ENCODE results near the gene DYNLT5. TPM values are rescaled to one million over a fixed set of nuclear protein-coding genes. Genes with fewer than 3 reads are reported as not detected.
"Not testable (repeated sequence)": the region's sequence is repeated elsewhere in the genome, so short reads cannot be mapped to it uniquely, and the experiment has no call there.

The DYNLT5 gene
- total RNA-seq, 2 experiments from 2014 or later = not detected

GRCh38 chr1:66732407-66733166, 19.7 kb upstream of the DYNLT5 start:
- peaks cover 11% of the 10 kb centered on the region for H3K4me1 Mint-ChIP-seq
- H3K27ac Mint-ChIP-seq = no peak overlapping the region
- no peak for DNase-seq
- no peaks in the 10 kb centered on the region for H3K9me3 Mint-ChIP-seq
- peaks cover 2% of the 10 kb centered on the region for H3K27me3 Mint-ChIP-seq
- H3K4me3 Mint-ChIP-seq = no peak overlapping the region
- no peak for ATAC-seq (ENCODE audit: low read depth)
- POLR2A ChIA-PET = no interaction called here
- no peaks in the 10 kb centered on the region for H3K36me3 Mint-ChIP-seq

GRCh38 chr1:66733348-66734017, 18.8 kb upstream of the DYNLT5 start:
- Mint-ChIP-seq H3K36me3 (no peaks in the 10 kb centered on the region), H3K27me3 (no peaks in the 10 kb centered on the region), H3K4me1 (peaks cover 11% of the 10 kb centered on the region), H3K9me3 (no peaks in the 10 kb centered on the region), H3K4me3 (no peak overlapping the region), H3K27ac (no peak overlapping the region)
- ATAC-seq (ENCODE audit: low read depth) = no peak
- POLR2A ChIA-PET = no interaction called here
- DNase-seq = no peak

GRCh38 chr1:66734531-66734930, 17.7 kb upstream of the DYNLT5 start:
- H3K9me3 Mint-ChIP-seq; H3K27me3 Mint-ChIP-seq; POLR2A ChIA-PET; H3K27ac Mint-ChIP-seq; ATAC-seq (ENCODE audit: low read depth); H3K4me3 Mint-ChIP-seq; DNase-seq; H3K36me3 Mint-ChIP-seq: not testable (repeated sequence)
- peaks cover 12% of the 10 kb centered on the region for H3K4me1 Mint-ChIP-seq

GRCh38 chr1:66737836-66738235, 14.4 kb upstream of the DYNLT5 start:
- Mint-ChIP-seq H3K36me3 (peaks cover 3% of the 10 kb centered on the region), H3K4me3 (no peak overlapping the region), H3K9me3 (peaks cover 3% of the 10 kb centered on the region), H3K27ac (no peak overlapping the region), H3K4me1 (peaks cover 11% of the 10 kb centered on the region), H3K27me3 (no peaks in the 10 kb centered on the region)
- DNase-seq (no peak), ATAC-seq (ENCODE audit: low read depth) (no peak)
- POLR2A ChIA-PET = no interaction called here

- H3K27me3 Mint-ChIP-seq = peaks cover 4% of the 10 kb centered on the region
- no peak overlapping the region for H3K4me3 Mint-ChIP-seq
- POLR2A ChIA-PET = no interaction called here
- H3K9me3 Mint-ChIP-seq = peaks cover 4% of the 10 kb centered on the region
- peaks cover 10% of the 10 kb centered on the region for H3K4me1 Mint-ChIP-seq
- ATAC-seq (ENCODE audit: low read depth) = no peak
- H3K27ac Mint-ChIP-seq = peak overlapping the region; percentile 21
- H3K36me3 Mint-ChIP-seq = peaks cover 3% of the 10 kb centered on the region
- no peak for DNase-seq
Measured at GRCh38 chr1:66739401-66740157, 12.7 kb upstream of the DYNLT5 start.

GRCh38 chr1:66745451-66745850, 6.8 kb upstream of the DYNLT5 start:
- Mint-ChIP-seq H3K9me3 (peaks cover 4% of the 10 kb centered on the region), H3K27me3 (peaks cover 39% of the 10 kb centered on the region), H3K4me3 (no peak overlapping the region), H3K27ac (no peak overlapping the region), H3K36me3 (peaks cover 3% of the 10 kb centered on the region), H3K4me1 (peaks cover 2% of the 10 kb centered on the region)
- DNase-seq (no peak), ATAC-seq (ENCODE audit: low read depth) (no peak)
- POLR2A ChIA-PET = no interaction called here

- POLR2A ChIA-PET = no interaction called here
- Mint-ChIP-seq H3K9me3 (peaks cover 4% of the 10 kb centered on the region), H3K36me3 (peaks cover 3% of the 10 kb centered on the region), H3K27ac (no peak overlapping the region), H3K27me3 (peaks cover 57% of the 10 kb centered on the region), H3K4me3 (no peak overlapping the region), H3K4me1 (peaks cover 12% of the 10 kb centered on the region)
- ATAC-seq (ENCODE audit: low read depth) = no peak
- no peak for DNase-seq
Measured at GRCh38 chr1:66747501-66747900, 4.8 kb upstream of the DYNLT5 start.

GRCh38 chr1:66750577-66750976, 1.7 kb upstream of the DYNLT5 start:
- POLR2A ChIA-PET = interaction anchor here (0.7 kb wide), 1 partner anchor 36 kb away, joined by 5 read pairs; no protein-coding TSS in a partner anchor
- Mint-ChIP-seq H3K36me3 (peaks cover 2% of the 10 kb centered on the region), H3K4me3 (no peak overlapping the region), H3K9me3 (no peaks in the 10 kb centered on the region), H3K4me1 (peaks cover 18% of the 10 kb centered on the region), H3K27me3 (peaks cover 74% of the 10 kb centered on the region), H3K27ac (no peak overlapping the region)
- ATAC-seq (ENCODE audit: low read depth) (peak; percentile 70), DNase-seq (no peak)

- Mint-ChIP-seq H3K36me3 (peaks cover 2% of the 10 kb centered on the region), H3K27ac (no peak overlapping the region), H3K4me3 (peak overlapping the region; percentile 7), H3K9me3 (no peaks in the 10 kb centered on the region), H3K4me1 (peaks cover 18% of the 10 kb centered on the region), H3K27me3 (peaks cover 75% of the 10 kb centered on the region)
- POLR2A ChIA-PET = no interaction called here
- DNase-seq (no peak), ATAC-seq (ENCODE audit: low read depth) (no peak)
Measured at GRCh38 chr1:66751160-66751559, 1.1 kb upstream of the DYNLT5 start.

GRCh38 chr1:66752671-66753371, 562 bp downstream of the DYNLT5 start:
- no peak for ATAC-seq (ENCODE audit: low read depth)
- H3K9me3 Mint-ChIP-seq = no peaks in the 10 kb centered on the region
- H3K27me3 Mint-ChIP-seq = peaks cover 68% of the 10 kb centered on the region
- peaks cover 3% of the 10 kb centered on the region for H3K36me3 Mint-ChIP-seq
- H3K4me1 Mint-ChIP-seq = peaks cover 18% of the 10 kb centered on the region
- H3K27ac Mint-ChIP-seq = peak overlapping the region; percentile 52
- peak overlapping the region; percentile 64 for H3K4me3 Mint-ChIP-seq
- POLR2A ChIA-PET = no interaction called here
- no peak for DNase-seq

- DNase-seq (no peak), ATAC-seq (ENCODE audit: low read depth) (no peak)
- Mint-ChIP-seq H3K27ac (no peak overlapping the region), H3K27me3 (peaks cover 30% of the 10 kb centered on the region), H3K9me3 (no peaks in the 10 kb centered on the region), H3K4me3 (no peak overlapping the region), H3K36me3 (peaks cover 4% of the 10 kb centered on the region), H3K4me1 (peaks cover 4% of the 10 kb centered on the region)
- POLR2A ChIA-PET = no interaction called here
Measured at GRCh38 chr1:66757722-66758240, 5.5 kb downstream of the DYNLT5 start.

GRCh38 chr1:66758241-66758755, 6.0 kb downstream of the DYNLT5 start:
- ATAC-seq (ENCODE audit: low read depth) (no peak), DNase-seq (no peak)
- Mint-ChIP-seq H3K9me3 (no peaks in the 10 kb centered on the region), H3K27me3 (peaks cover 25% of the 10 kb centered on the region), H3K4me3 (no peak overlapping the region), H3K36me3 (peaks cover 3% of the 10 kb centered on the region), H3K27ac (no peak overlapping the region), H3K4me1 (peaks cover 1% of the 10 kb centered on the region)
- POLR2A ChIA-PET = no interaction called here

GRCh38 chr1:66760506-66760905, 8.2 kb downstream of the DYNLT5 start:
- no peaks in the 10 kb centered on the region for H3K9me3 Mint-ChIP-seq
- no peak overlapping the region for H3K27ac Mint-ChIP-seq
- DNase-seq (no peak), ATAC-seq (ENCODE audit: low read depth) (no peak)
- peaks cover 1% of the 10 kb centered on the region for H3K4me1 Mint-ChIP-seq
- no peak overlapping the region for H3K4me3 Mint-ChIP-seq
- POLR2A ChIA-PET = no interaction called here
- peaks cover 7% of the 10 kb centered on the region for H3K27me3 Mint-ChIP-seq
- peaks cover 3% of the 10 kb centered on the region for H3K36me3 Mint-ChIP-seq

Data from activated naive CD8-positive, alpha-beta T cell treated with anti-CD3 and anti-CD28 coated beads, Interleukin-2, amount 10 ng/mL, durations not matched to agents 7 days and 5 days (primary cell).